ENCODE measurements around the gene ZNF823.

Gene ZNF823

DNA sequence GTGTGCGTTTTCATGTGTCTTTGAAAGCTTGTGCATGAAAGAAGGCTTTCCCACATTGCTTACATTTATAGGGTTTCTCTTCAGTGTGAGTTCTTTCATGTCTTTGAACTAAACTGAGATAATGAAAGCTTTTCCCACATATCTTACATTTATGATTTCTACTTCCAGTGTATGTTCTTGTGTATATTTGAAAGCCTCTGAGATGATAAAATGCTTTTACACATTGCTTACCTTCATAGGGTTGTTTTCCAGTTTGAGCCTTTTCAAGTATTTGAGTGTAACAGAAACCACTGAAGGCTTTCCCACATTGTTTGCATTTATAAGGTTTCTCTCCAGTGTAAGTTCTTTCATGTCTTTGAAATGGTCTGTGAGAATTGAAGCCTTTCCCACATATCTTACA lies 18.2 kb upstream of the ZNF823 start:
- no peaks in the 10 kb centered on the region for H3K27me3 ChIP-seq (ENCODE audit: control insufficient read depth, low read length)

DNA sequence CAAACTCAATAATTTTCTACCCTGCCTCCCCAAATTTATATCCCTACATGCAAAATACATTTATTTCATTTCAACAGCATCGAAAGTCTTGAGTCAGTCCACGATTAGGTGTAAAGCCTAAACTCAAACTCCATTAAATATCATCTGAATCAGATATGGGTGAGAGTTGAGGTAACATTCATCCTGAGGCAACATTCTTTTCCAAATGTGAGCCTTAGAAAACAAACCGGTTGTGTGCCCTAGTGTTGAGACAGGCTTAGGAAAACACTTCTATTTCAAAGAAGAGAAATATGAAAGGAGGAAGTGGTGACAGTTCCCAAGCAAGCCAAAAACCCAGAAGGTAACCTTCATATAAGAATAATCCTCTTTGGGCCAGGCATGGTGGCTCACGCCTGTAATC lies 15.9 kb upstream of the ZNF823 start:
- Histone ChIP-seq H3F3A (ENCODE audit: control insufficient read depth, insufficient read depth) (no peaks in the 10 kb centered on the region), H3K27ac (ENCODE audit: low read depth, low read length) (no peak overlapping the region), H3K4me1 (ENCODE audit: control insufficient read depth, low read length) (no peaks in the 10 kb centered on the region), H3K79me2 (ENCODE audit: control insufficient read depth, low read length) (no peaks in the 10 kb centered on the region), H3K9me3 (ENCODE audit: control insufficient read depth, insufficient read depth, low read length) (peaks cover 12% of the 10 kb centered on the region), H4K20me1 (ENCODE audit: control insufficient read depth, insufficient read depth, low read depth, low read length) (no peaks in the 10 kb centered on the region), H3K27me3 (ENCODE audit: control insufficient read depth, low read length) (no peaks in the 10 kb centered on the region; the same call in 1 of the 2 replicates), H3K4me3 (ENCODE audit: low read length) (no peak overlapping the region), H3K36me3 (ENCODE audit: control insufficient read depth, low read length) (no peaks in the 10 kb centered on the region), H3K4me2 (ENCODE audit: low read length) (no peak overlapping the region), H3K9me2 (replicated peaks; ENCODE audit: control insufficient read depth, low read length) (no peaks in the 10 kb centered on the region)
- no peak for TF ChIP-seq EZH2phosphoT487 (IDR thresholded peaks at IDR 0.05; ENCODE audit: borderline replicate concordance, low read length)
- TF ChIP-seq, protein P1, sequence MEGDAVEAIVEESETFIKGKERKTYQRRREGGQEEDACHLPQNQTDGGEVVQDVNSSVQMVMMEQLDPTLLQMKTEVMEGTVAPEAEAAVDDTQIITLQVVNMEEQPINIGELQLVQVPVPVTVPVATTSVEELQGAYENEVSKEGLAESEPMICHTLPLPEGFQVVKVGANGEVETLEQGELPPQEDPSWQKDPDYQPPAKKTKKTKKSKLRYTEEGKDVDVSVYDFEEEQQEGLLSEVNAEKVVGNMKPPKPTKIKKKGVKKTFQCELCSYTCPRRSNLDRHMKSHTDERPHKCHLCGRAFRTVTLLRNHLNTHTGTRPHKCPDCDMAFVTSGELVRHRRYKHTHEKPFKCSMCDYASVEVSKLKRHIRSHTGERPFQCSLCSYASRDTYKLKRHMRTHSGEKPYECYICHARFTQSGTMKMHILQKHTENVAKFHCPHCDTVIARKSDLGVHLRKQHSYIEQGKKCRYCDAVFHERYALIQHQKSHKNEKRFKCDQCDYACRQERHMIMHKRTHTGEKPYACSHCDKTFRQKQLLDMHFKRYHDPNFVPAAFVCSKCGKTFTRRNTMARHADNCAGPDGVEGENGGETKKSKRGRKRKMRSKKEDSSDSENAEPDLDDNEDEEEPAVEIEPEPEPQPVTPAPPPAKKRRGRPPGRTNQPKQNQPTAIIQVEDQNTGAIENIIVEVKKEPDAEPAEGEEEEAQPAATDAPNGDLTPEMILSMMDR (IDR thresholded peaks at IDR 0.05; ENCODE audit: low read depth, low read length, poor library complexity, severe bottlenecking): no peak

More for the DNA sequence above, 18.2 kb upstream of the ZNF823 start:
- peaks cover 12% of the 10 kb centered on the region for H3K9me3 ChIP-seq (ENCODE audit: control insufficient read depth, insufficient read depth, low read length)
- no peak overlapping the region for H3K4me3 ChIP-seq (ENCODE audit: low read length)
- no peak overlapping the region for H3K4me2 ChIP-seq (ENCODE audit: low read length)
- no peaks in the 10 kb centered on the region for H4K20me1 ChIP-seq (ENCODE audit: control insufficient read depth, insufficient read depth, low read depth, low read length)
- no peaks in the 10 kb centered on the region for H3K4me1 ChIP-seq (ENCODE audit: control insufficient read depth, low read length)
- H3K27ac ChIP-seq (ENCODE audit: low read depth, low read length): no peak overlapping the region
- no peaks in the 10 kb centered on the region for H3K79me2 ChIP-seq (ENCODE audit: control insufficient read depth, low read length)
- H3K36me3 ChIP-seq (ENCODE audit: control insufficient read depth, low read length): no peaks in the 10 kb centered on the region
- H3K9me2 ChIP-seq (replicated peaks; ENCODE audit: control insufficient read depth, low read length): no peaks in the 10 kb centered on the region
- H3F3A ChIP-seq (ENCODE audit: control insufficient read depth, insufficient read depth): no peaks in the 10 kb centered on the region
- TF ChIP-seq EZH2phosphoT487 (IDR thresholded peaks at IDR 0.05; ENCODE audit: borderline replicate concordance, low read length): no peak
- TF ChIP-seq, protein P1 (IDR thresholded peaks at IDR 0.05; ENCODE audit: low read depth, low read length, poor library complexity, severe bottlenecking): no peak

DNA sequence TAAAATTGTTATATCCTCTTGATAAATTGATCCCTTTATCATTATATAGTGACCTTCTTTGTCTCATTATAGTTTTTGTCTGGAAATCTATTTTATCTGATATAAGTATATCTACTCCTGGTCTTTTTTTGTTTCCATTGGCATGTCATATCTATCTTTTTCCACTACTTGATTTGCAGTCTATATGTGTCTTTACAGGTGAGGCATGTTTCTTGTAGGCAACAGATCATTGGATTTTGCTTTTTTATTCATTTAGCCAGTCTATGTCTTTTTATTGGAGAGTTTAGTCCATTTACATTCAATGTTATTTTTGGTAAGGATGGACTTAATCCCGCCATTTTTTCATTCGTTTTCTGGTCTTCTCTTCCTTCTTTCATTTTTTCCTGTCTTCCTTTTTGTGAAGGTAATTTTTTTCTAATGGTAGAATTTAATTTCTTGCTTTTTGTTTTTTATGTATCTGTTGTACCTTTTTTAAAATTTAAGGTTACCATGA lies 13.5 kb upstream of the ZNF823 start:
- Histone ChIP-seq H3F3A (ENCODE audit: control insufficient read depth, insufficient read depth) (no peaks in the 10 kb centered on the region), H3K4me2 (ENCODE audit: low read length) (no peak overlapping the region), H3K79me2 (ENCODE audit: control insufficient read depth, low read length) (no peaks in the 10 kb centered on the region), H3K4me3 (ENCODE audit: low read length) (no peak overlapping the region), H3K4me1 (ENCODE audit: control insufficient read depth, low read length) (no peaks in the 10 kb centered on the region), H3K36me3 (ENCODE audit: control insufficient read depth, low read length) (no peaks in the 10 kb centered on the region), H4K20me1 (ENCODE audit: control insufficient read depth, insufficient read depth, low read depth, low read length) (no peaks in the 10 kb centered on the region), H3K9me3 (ENCODE audit: control insufficient read depth, insufficient read depth, low read length) (peaks cover 9% of the 10 kb centered on the region), H3K27ac (ENCODE audit: low read depth, low read length) (no peak overlapping the region), H3K27me3 (ENCODE audit: control insufficient read depth, low read length) (no peaks in the 10 kb centered on the region; the same call in 1 of the 2 replicates), H3K9me2 (replicated peaks; ENCODE audit: control insufficient read depth, low read length) (no peaks in the 10 kb centered on the region)
- no peak for TF ChIP-seq EZH2phosphoT487 (IDR thresholded peaks at IDR 0.05; ENCODE audit: borderline replicate concordance, low read length)

DNA sequence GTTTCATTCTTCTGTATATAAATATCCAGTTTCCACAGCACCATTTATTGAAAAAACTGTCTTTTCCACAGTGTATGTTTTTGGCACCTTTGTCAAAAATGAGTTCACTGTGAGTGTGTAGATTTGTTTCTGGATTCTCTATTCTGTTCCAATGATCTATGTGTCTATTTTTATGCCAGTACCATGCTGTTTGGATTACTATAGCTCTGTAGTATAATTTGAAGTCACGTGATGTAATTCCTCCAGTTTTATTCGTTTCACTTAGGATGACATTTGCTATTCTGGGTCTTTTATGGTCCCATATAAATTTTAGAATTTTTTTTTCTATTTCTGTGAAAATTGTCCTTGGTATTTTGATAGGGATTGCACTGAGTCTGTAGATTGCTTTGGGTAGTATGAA lies 11.0 kb upstream of the ZNF823 start:
- Histone ChIP-seq H4K20me1 (ENCODE audit: control insufficient read depth, insufficient read depth, low read depth, low read length) (no peaks in the 10 kb centered on the region), H3K4me3 (ENCODE audit: low read length) (no peak overlapping the region), H3K27me3 (ENCODE audit: control insufficient read depth, low read length) (peaks cover 2% of the 10 kb centered on the region; the same call in 1 of the 2 replicates), H3K9me2 (replicated peaks; ENCODE audit: control insufficient read depth, low read length) (no peaks in the 10 kb centered on the region), H3K27ac (ENCODE audit: low read depth, low read length) (no peak overlapping the region), H3K9me3 (ENCODE audit: control insufficient read depth, insufficient read depth, low read length) (0 out of 2 replicates have a peak, but pooled peaks cover 3% of the 10 kb centered on the region), H3K4me1 (ENCODE audit: control insufficient read depth, low read length) (no peaks in the 10 kb centered on the region), H3K79me2 (ENCODE audit: control insufficient read depth, low read length) (no peaks in the 10 kb centered on the region), H3F3A (ENCODE audit: control insufficient read depth, insufficient read depth) (no peaks in the 10 kb centered on the region), H3K4me2 (ENCODE audit: low read length) (no peak overlapping the region), H3K36me3 (ENCODE audit: control insufficient read depth, low read length) (no peaks in the 10 kb centered on the region)
- TF ChIP-seq, protein P1 (IDR thresholded peaks at IDR 0.05; ENCODE audit: low read depth, low read length, poor library complexity, severe bottlenecking): no peak
- TF ChIP-seq EZH2phosphoT487 (IDR thresholded peaks at IDR 0.05; ENCODE audit: borderline replicate concordance, low read length): no peak
